ENCODE data around the gene MAP2K1. TPM values are rescaled to one million over a fixed set of nuclear protein-coding genes. Genes with fewer than 3 reads are reported as not detected.

MAP2K1 gene
- total RNA-seq, 1 donor from 2014 or later = 66.5 TPM

DNA sequence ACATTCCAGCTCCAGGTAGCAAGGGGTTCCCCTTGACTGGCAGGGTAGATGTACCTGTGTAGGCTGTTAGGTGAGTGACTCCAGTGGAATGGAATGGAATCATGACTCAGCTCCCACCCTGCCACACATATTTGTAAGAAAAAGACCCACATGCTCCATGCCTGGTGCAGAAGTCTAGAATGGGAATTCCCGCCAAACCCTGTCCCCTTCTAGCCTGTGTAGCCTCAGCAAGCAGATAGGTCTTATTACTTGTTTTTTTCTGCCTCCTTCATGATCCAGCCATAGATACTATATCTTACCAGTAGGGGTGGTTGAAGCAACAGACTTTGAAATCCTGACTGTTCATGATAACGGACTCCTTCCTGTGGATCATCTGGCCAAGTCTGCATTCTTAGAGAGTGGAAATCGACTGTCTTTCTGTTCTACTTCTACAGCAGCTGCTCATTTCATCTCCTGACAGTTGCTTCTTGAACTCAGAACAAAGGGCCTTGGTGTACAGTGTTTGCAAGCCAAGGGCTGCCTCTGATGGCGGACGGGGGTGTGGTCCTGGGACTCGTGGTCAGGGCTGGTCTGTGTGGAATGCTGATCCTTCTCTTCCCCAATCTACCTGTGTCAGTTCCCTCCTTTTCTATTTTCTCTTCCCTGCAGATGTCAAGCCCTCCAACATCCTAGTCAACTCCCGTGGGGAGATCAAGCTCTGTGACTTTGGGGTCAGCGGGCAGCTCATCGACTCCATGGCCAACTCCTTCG is 94.6 kb downstream of the MAP2K1 start:
- FAIRE-seq (no peak), DNase-seq (ENCODE audit: low read depth) (peak; percentile 60)
- peak overlapping the region; percentile 11 for H3K4me3 Mint-ChIP-seq (ENCODE audit: unreplicated experiment)
- H3K4me1 ChIP-seq (ENCODE audit: insufficient read depth, low read length) = peaks cover 8% of the 10 kb centered on the region
- H3K27ac Mint-ChIP-seq (ENCODE audit: unreplicated experiment) = peak overlapping the region; percentile 29
- no peak overlapping the region for H3K4me3 ChIP-seq (ENCODE audit: insufficient read depth, low read depth, low read length)
- no peak overlapping the region for H3K27ac ChIP-seq (ENCODE audit: low read depth, low read length)
- H3K9me3 ChIP-seq (ENCODE audit: insufficient read depth, low read depth, low read length) = no peaks in the 10 kb centered on the region
- H3K9ac ChIP-seq (ENCODE audit: low read length) = no peak overlapping the region
- H3K27me3 Mint-ChIP-seq (ENCODE audit: low read depth, unreplicated experiment) = no peaks in the 10 kb centered on the region
- H3K79me2 ChIP-seq (ENCODE audit: insufficient read depth, low read length) = peaks cover 5% of the 10 kb centered on the region
- peaks cover 7% of the 10 kb centered on the region for H3K36me3 ChIP-seq (ENCODE audit: insufficient read depth, low read length)
- H3K4me1 Mint-ChIP-seq (ENCODE audit: low read depth, unreplicated experiment) = peaks cover 28% of the 10 kb centered on the region
- H3K4me2 ChIP-seq (ENCODE audit: low read length) = no peak overlapping the region
- no peaks in the 10 kb centered on the region for H3K9me3 Mint-ChIP-seq (ENCODE audit: unreplicated experiment)
- H3K36me3 Mint-ChIP-seq (ENCODE audit: low read depth, unreplicated experiment) = peaks cover 19% of the 10 kb centered on the region
- H2AFZ ChIP-seq (ENCODE audit: low read depth, low read length) = no peak overlapping the region
- no peaks in the 10 kb centered on the region for H3K27me3 ChIP-seq (ENCODE audit: insufficient read depth, low read length)
- peaks cover 46% of the 10 kb centered on the region for H4K20me1 ChIP-seq (ENCODE audit: insufficient read depth, low read length)
- TF ChIP-seq, protein P1, sequence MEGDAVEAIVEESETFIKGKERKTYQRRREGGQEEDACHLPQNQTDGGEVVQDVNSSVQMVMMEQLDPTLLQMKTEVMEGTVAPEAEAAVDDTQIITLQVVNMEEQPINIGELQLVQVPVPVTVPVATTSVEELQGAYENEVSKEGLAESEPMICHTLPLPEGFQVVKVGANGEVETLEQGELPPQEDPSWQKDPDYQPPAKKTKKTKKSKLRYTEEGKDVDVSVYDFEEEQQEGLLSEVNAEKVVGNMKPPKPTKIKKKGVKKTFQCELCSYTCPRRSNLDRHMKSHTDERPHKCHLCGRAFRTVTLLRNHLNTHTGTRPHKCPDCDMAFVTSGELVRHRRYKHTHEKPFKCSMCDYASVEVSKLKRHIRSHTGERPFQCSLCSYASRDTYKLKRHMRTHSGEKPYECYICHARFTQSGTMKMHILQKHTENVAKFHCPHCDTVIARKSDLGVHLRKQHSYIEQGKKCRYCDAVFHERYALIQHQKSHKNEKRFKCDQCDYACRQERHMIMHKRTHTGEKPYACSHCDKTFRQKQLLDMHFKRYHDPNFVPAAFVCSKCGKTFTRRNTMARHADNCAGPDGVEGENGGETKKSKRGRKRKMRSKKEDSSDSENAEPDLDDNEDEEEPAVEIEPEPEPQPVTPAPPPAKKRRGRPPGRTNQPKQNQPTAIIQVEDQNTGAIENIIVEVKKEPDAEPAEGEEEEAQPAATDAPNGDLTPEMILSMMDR (IDR thresholded peaks at IDR 0.05; ENCODE audit: insufficient read depth, low read depth, low read length) = no peak
- no peak for TF ChIP-seq EZH2 (IDR thresholded peaks at IDR 0.05; ENCODE audit: insufficient read depth, low read length)

DNA sequence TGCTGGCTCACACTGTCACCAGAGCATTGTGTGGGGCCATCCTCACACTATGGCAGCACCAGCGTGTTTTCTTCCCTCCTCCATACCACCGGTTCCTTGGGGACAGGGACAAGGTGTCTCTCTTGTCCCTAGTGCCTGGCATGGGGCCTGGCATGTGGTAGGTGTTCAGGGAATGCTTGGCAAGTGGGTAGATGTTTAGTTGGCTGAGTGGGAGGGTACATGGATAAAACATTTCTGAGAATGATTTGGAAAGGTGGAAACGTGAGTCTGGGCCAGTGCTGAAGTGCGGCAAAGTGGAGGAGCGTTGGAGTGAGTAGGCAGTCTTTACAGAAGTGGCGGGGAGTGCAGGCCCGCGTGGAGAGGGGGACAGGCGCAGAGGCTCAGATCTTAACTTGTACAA is 95.8 kb downstream of the MAP2K1 start:
- no peak overlapping the region for H3K4me3 ChIP-seq (ENCODE audit: insufficient read depth, low read depth, low read length)

More for the DNA sequence above, 95.8 kb downstream of the MAP2K1 start:
- no peak overlapping the region for H3K27ac ChIP-seq (ENCODE audit: low read depth, low read length)
- FAIRE-seq = no peak
- peaks cover 9% of the 10 kb centered on the region for H3K79me2 ChIP-seq (ENCODE audit: insufficient read depth, low read length)
- no peak overlapping the region for H3K9ac ChIP-seq (ENCODE audit: low read length)
- Mint-ChIP-seq H3K36me3 (ENCODE audit: low read depth, unreplicated experiment) (peaks cover 18% of the 10 kb centered on the region), H3K4me3 (ENCODE audit: unreplicated experiment) (no peak overlapping the region), H3K4me1 (ENCODE audit: low read depth, unreplicated experiment) (peaks cover 18% of the 10 kb centered on the region), H3K9me3 (ENCODE audit: unreplicated experiment) (no peaks in the 10 kb centered on the region), H3K27me3 (ENCODE audit: low read depth, unreplicated experiment) (no peaks in the 10 kb centered on the region), H3K27ac (ENCODE audit: unreplicated experiment) (no peak overlapping the region)
- no peaks in the 10 kb centered on the region for H3K27me3 ChIP-seq (ENCODE audit: insufficient read depth, low read length)
- peaks cover 16% of the 10 kb centered on the region for H3K36me3 ChIP-seq (ENCODE audit: insufficient read depth, low read length)
- H4K20me1 ChIP-seq (ENCODE audit: insufficient read depth, low read length) = peaks cover 38% of the 10 kb centered on the region
- H3K4me2 ChIP-seq (ENCODE audit: low read length) = no peak overlapping the region
- no peak for TF ChIP-seq EZH2 (IDR thresholded peaks at IDR 0.05; ENCODE audit: insufficient read depth, low read length)
- TF ChIP-seq, protein P1 (IDR thresholded peaks at IDR 0.05; ENCODE audit: insufficient read depth, low read depth, low read length) = no peak
- no peak for DNase-seq (ENCODE audit: low read depth)
- no peak overlapping the region for H2AFZ ChIP-seq (ENCODE audit: low read depth, low read length)
- H3K9me3 ChIP-seq (ENCODE audit: insufficient read depth, low read depth, low read length) = no peaks in the 10 kb centered on the region
- peaks cover 8% of the 10 kb centered on the region for H3K4me1 ChIP-seq (ENCODE audit: insufficient read depth, low read length)
